MM.1S (cell line): ENCODE measurements around the gene LIG3.

ENCODE experiments used
- CTCF ChIP-seq: fragments of 300-600 bp; sonication (generic); IDR thresholded peaks from 2 replicates; pipeline ENCODE4 v1.5.1; 2016; ENCODE audit warnings: antibody characterized with exemption, low read length, mixed read lengths
- EZH2 ChIP-seq: fragments of 300-600 bp; sonication (generic); optimal IDR thresholded peaks from 2 replicates; pipeline ENCODE3; 2017; ENCODE audit warnings: low read depth, mild to moderate bottlenecking, antibody characterized with exemption, low read length, mixed read lengths
- EZH2phosphoT487 ChIP-seq: fragments of 300-600 bp; sonication (generic); IDR thresholded peaks from 2 replicates; pipeline ENCODE4 v1.6.1; 2018; ENCODE audit warnings: antibody characterized with exemption, low read length

- TF ChIP-seq CTCF (no peak), EZH2 (no peak), EZH2phosphoT487 (no peak)
Measured at GRCh38 chr17:35018814-35019213, 38.5 kb downstream of the LIG3 start.
